Astrocyte (in vitro differentiated cells and primary cell): Measurements from ENCODE around the gene CREB5. TPM values are rescaled to one million over a fixed set of nuclear protein-coding genes. Genes with fewer than 3 reads are reported as not detected.
"Not testable (repeated sequence)": the region's sequence is repeated elsewhere in the genome, so short reads cannot be mapped to it uniquely, and the experiment has no call there.

ENCODE experiments used
- DNase-seq: peaks from one replicate; pipeline ENCODE4 v3.0.0-alpha.2; 2010; ENCODE audit warnings: low read depth
- FAIRE-seq: peaks from 2 replicates; lab custom pipeline; 2011; peaks lifted over from hg19 to GRCh38; lab: Jason Lieb, UNC
- H2AFZ ChIP-seq: 2 replicates; pipeline ENCODE4 v1.6.0; 2012; ENCODE audit warnings: low read depth, low read length, inconsistent platforms
- H3K27ac ChIP-seq: 2 replicates; pipeline ENCODE4 v1.5.1; 2011; ENCODE audit warnings: low read depth, low read length, inconsistent platforms
- H3K27me3 ChIP-seq: 2 replicates; pipeline ENCODE4 v1.6.0; 2011; ENCODE audit warnings: low read length, inconsistent platforms; ENCODE audit not compliant: insufficient read depth
- H3K36me3 ChIP-seq: 2 replicates; pipeline ENCODE4 v1.5.1; 2011; ENCODE audit warnings: low read length, inconsistent platforms; ENCODE audit not compliant: insufficient read depth
- H3K4me1 ChIP-seq: 2 replicates; pipeline ENCODE4 v1.5.1; 2011; ENCODE audit warnings: low read length, inconsistent platforms; ENCODE audit not compliant: insufficient read depth
- H3K4me2 ChIP-seq: 2 replicates; pipeline ENCODE4 v1.6.0; 2012; ENCODE audit warnings: low read length, inconsistent platforms
- H3K4me3 ChIP-seq: 2 replicates; pipeline ENCODE4 v1.5.1; 2011; ENCODE audit warnings: low read depth, mild to moderate bottlenecking, low read length, inconsistent platforms; ENCODE audit not compliant: insufficient read depth
- H3K79me2 ChIP-seq: 2 replicates; pipeline ENCODE4 v1.6.0; 2012; ENCODE audit warnings: mild to moderate bottlenecking, low read length, inconsistent platforms; ENCODE audit not compliant: insufficient read depth
- H3K9ac ChIP-seq: 2 replicates; pipeline ENCODE4 v1.6.0; 2012; ENCODE audit warnings: mild to moderate bottlenecking, low read length, inconsistent platforms
- H3K9me3 ChIP-seq: 2 replicates; pipeline ENCODE4 v1.5.1; 2012; ENCODE audit warnings: low read depth, mild to moderate bottlenecking, low read length, inconsistent platforms; ENCODE audit not compliant: insufficient read depth
- H4K20me1 ChIP-seq: 2 replicates; pipeline ENCODE4 v1.6.0; 2012; ENCODE audit warnings: low read length, inconsistent platforms; ENCODE audit not compliant: insufficient read depth
- H3K27ac Mint-ChIP-seq: one replicate; pipeline ENCODE4 v1.8.0; 2021; ENCODE audit warnings: mild to moderate bottlenecking, mixed read lengths; ENCODE audit not compliant: unreplicated experiment
- H3K27me3 Mint-ChIP-seq: one replicate; pipeline ENCODE4 v1.8.0; 2021; ENCODE audit warnings: low read depth, mixed read lengths; ENCODE audit not compliant: unreplicated experiment
- H3K36me3 Mint-ChIP-seq: one replicate; pipeline ENCODE4 v1.8.0; 2021; ENCODE audit warnings: low read depth, mixed read lengths; ENCODE audit not compliant: unreplicated experiment
- H3K4me1 Mint-ChIP-seq: one replicate; pipeline ENCODE4 v1.8.0; 2021; ENCODE audit warnings: low read depth, mixed read lengths; ENCODE audit not compliant: unreplicated experiment
- H3K4me3 Mint-ChIP-seq: one replicate; pipeline ENCODE4 v1.8.0; 2021; ENCODE audit warnings: mild to moderate bottlenecking, moderate library complexity, mixed read lengths; ENCODE audit not compliant: unreplicated experiment
- H3K9me3 Mint-ChIP-seq: one replicate; pipeline ENCODE4 v1.8.0; 2021; ENCODE audit warnings: mild to moderate bottlenecking, mixed read lengths; ENCODE audit not compliant: unreplicated experiment
- CTCF ChIP-seq: IDR thresholded peaks from 2 replicates; pipeline ENCODE4 v1.5.1; 2011; ENCODE audit warnings: low read depth, mild to moderate bottlenecking, inconsistent platforms, low read length, moderate library complexity; ENCODE audit not compliant: insufficient read depth
- EZH2 ChIP-seq: IDR thresholded peaks from 2 replicates; pipeline ENCODE4 v1.6.1; 2012; ENCODE audit warnings: mild to moderate bottlenecking, low read length, inconsistent platforms; ENCODE audit not compliant: insufficient read depth
- total RNA-seq: library from RNA; stranded (reverse); gene quantifications from 2 replicates; pipeline ENCODE4 v1.2.1, GENCODE V29; 2021

Gene CREB5
- total RNA-seq, 1 donor from 2014 or later = 25.4 TPM

- no peak overlapping the region for H3K9ac ChIP-seq
- H2AFZ ChIP-seq = no peak overlapping the region
- no peak overlapping the region for H3K4me2 ChIP-seq
- H3K36me3 Mint-ChIP-seq = peaks cover 3% of the 10 kb centered on the region
- no peak overlapping the region for H3K27ac ChIP-seq
- no peaks in the 10 kb centered on the region for H3K36me3 ChIP-seq
- H3K9me3 Mint-ChIP-seq = no peaks in the 10 kb centered on the region
- peaks cover 5% of the 10 kb centered on the region for H4K20me1 ChIP-seq
- no peaks in the 10 kb centered on the region for H3K79me2 ChIP-seq
- TF ChIP-seq CTCF = no peak
- no peak for TF ChIP-seq EZH2
- FAIRE-seq = no peak
- H3K4me3 ChIP-seq = no peak overlapping the region
- H3K4me1 Mint-ChIP-seq = peaks cover 5% of the 10 kb centered on the region
- DNase-seq = no peak
- H3K4me1 ChIP-seq = no peaks in the 10 kb centered on the region
- H3K4me3 Mint-ChIP-seq = no peak overlapping the region
- H3K27me3 Mint-ChIP-seq = no peaks in the 10 kb centered on the region
- no peaks in the 10 kb centered on the region for H3K9me3 ChIP-seq
- no peak overlapping the region for H3K27ac Mint-ChIP-seq
- H3K27me3 ChIP-seq = no peaks in the 10 kb centered on the region
These were observed 196.4 kb downstream of the CREB5 start for GRCh38 chr7:28608731-28609130.

- H3K4me1 ChIP-seq = no peaks in the 10 kb centered on the region
- H3K27me3 ChIP-seq = no peaks in the 10 kb centered on the region
- H3K79me2 ChIP-seq = no peaks in the 10 kb centered on the region
- H3K4me2 ChIP-seq = no peak overlapping the region
- H3K9me3 ChIP-seq = no peaks in the 10 kb centered on the region
- no peak overlapping the region for H2AFZ ChIP-seq
- H3K36me3 Mint-ChIP-seq = peaks cover 3% of the 10 kb centered on the region
- no peak for FAIRE-seq
- no peak overlapping the region for H3K4me3 ChIP-seq
- peaks cover 5% of the 10 kb centered on the region for H4K20me1 ChIP-seq
- no peak for DNase-seq
- no peak overlapping the region for H3K9ac ChIP-seq
- no peak overlapping the region for H3K4me3 Mint-ChIP-seq
- no peaks in the 10 kb centered on the region for H3K27me3 Mint-ChIP-seq
- H3K27ac Mint-ChIP-seq = no peak overlapping the region
- no peak for TF ChIP-seq CTCF
- no peak for TF ChIP-seq EZH2
- no peaks in the 10 kb centered on the region for H3K9me3 Mint-ChIP-seq
- H3K4me1 Mint-ChIP-seq = peaks cover 5% of the 10 kb centered on the region
- no peak overlapping the region for H3K27ac ChIP-seq
- no peaks in the 10 kb centered on the region for H3K36me3 ChIP-seq
These were observed 197.3 kb downstream of the CREB5 start for GRCh38 chr7:28609608-28610007.

GRCh38 chr7:28611399-28611897 is 199.1 kb downstream of the CREB5 start:
- DNase-seq, H3K9ac ChIP-seq, H3K36me3 ChIP-seq, H3K9me3 ChIP-seq, H3K27me3 ChIP-seq, H3K4me1 ChIP-seq, FAIRE-seq, H3K27me3 Mint-ChIP-seq, H3K36me3 Mint-ChIP-seq, H3K4me2 ChIP-seq, H3K4me3 Mint-ChIP-seq, H3K27ac ChIP-seq, H3K4me3 ChIP-seq, H3K79me2 ChIP-seq, H3K27ac Mint-ChIP-seq, H4K20me1 ChIP-seq, H3K4me1 Mint-ChIP-seq, H2AFZ ChIP-seq, H3K9me3 Mint-ChIP-seq: not testable (repeated sequence)
